GM20431 (cell line): ENCODE results near the gene LONP1.

Experiments used
- in situ Hi-C: fragments of 300-500 bp; cut with MseI, MboI; formaldehyde crosslinking; loops from one replicate; pipeline ENCODE4 v1.15.0; 2020; ENCODE audit warnings: low sequenced_read_pairs; ENCODE audit not compliant: unreplicated experiment

The LONP1 gene

GRCh38 chr19:5681391-5682106 lies 38.4 kb downstream of the LONP1 start:
- in situ Hi-C loops, result no loop called here

- in situ Hi-C loops, result no loop called here
Measured at GRCh38 chr19:5680437-5681368, 39.2 kb downstream of the LONP1 start, which contains the start of the genes HSD11B1L and MICOS13. TSS of gene HSD11B1L (plus strand) at chr19:5681027. CDS start at chr19:5684833, 3,806 bp downstream. TSS of gene MICOS13 (minus strand) at chr19:5680516. CDS start at chr19:5680486, 30 bp downstream.

- in situ Hi-C loops, result no loop called here
Measured at GRCh38 chr19:5680084-5680436, 39.9 kb downstream of the LONP1 start.

- in situ Hi-C loops, result no loop called here
Measured at GRCh38 chr19:5679289-5680083, 40.5 kb downstream of the LONP1 start.

- in situ Hi-C loops, result no loop called here
Measured at GRCh38 chr19:5678071-5678718, 41.8 kb downstream of the LONP1 start.

GRCh38 chr19:5677580-5677979 lies 42.4 kb downstream of the LONP1 start:
- in situ Hi-C loops, result no loop called here

GRCh38 chr19:5677136-5677535 lies 42.8 kb downstream of the LONP1 start:
- in situ Hi-C loops, result no loop called here

GRCh38 chr19:5676772-5677105 lies 43.2 kb downstream of the LONP1 start:
- in situ Hi-C loops, result no loop called here

GRCh38 chr19:5676105-5676771 lies 43.7 kb downstream of the LONP1 start:
- in situ Hi-C loops, result no loop called here

GRCh38 chr19:5674714-5675113 lies 45.2 kb downstream of the LONP1 start:
- in situ Hi-C loops, result no loop called here

GRCh38 chr19:5673752-5674151 lies 46.2 kb downstream of the LONP1 start:
- in situ Hi-C loops, result no loop called here

- in situ Hi-C loops, result no loop called here
Measured at GRCh38 chr19:5672708-5673459, 47.1 kb downstream of the LONP1 start.

- in situ Hi-C loops, result no loop called here
Measured at GRCh38 chr19:5671600-5671999, 48.3 kb downstream of the LONP1 start.

GRCh38 chr19:5669212-5669611 lies 50.7 kb downstream of the LONP1 start:
- in situ Hi-C loops, result no loop called here

- in situ Hi-C loops, result no loop called here
Measured at GRCh38 chr19:5667751-5668271, 52.1 kb downstream of the LONP1 start.

- in situ Hi-C loops, result no loop called here
Measured at GRCh38 chr19:5666921-5667610, 52.9 kb downstream of the LONP1 start.

- in situ Hi-C loops, result no loop called here
Measured at GRCh38 chr19:5665781-5666513, 54.0 kb downstream of the LONP1 start.
